ENCODE measurements around the gene STEAP1.

Gene STEAP1

DNA sequence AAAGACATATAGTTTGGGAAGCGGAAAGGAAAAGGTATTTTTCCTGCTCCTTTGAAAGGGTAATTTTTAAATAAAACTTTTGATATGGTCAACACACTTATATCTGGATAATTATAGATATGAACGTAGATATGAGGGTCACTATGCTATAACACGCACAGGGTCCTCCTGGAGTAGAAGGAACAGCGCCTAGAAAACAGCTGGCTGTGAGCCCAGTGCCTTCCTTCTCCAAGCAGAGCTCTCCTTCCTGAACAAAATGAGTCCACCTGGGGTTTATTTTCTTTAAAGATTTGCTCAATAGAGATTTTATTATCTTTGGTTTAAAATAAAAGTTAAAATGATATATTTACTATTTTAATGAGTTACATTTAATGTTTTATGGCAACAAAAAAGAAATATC, 13.1 kb downstream of the STEAP1 start:
- H3K36me3 ChIP-seq (ENCODE audit: insufficient read depth, low read length) = no peaks in the 10 kb centered on the region

GRCh38 chr7:90169891-90170290, 15.6 kb downstream of the STEAP1 start:
- Histone ChIP-seq H3K4me2 (ENCODE audit: low read length) (no peak overlapping the region), H3K79me2 (ENCODE audit: insufficient read depth, low read length) (no peaks in the 10 kb centered on the region), H3K9ac (ENCODE audit: low read length) (no peak overlapping the region), H3K27me3 (ENCODE audit: insufficient read depth, low read length) (no peaks in the 10 kb centered on the region), H2AFZ (ENCODE audit: low read length) (no peak overlapping the region), H3K9me2 (ENCODE audit: low read depth, low read length) (no peaks in the 10 kb centered on the region; the same call in 1 of the 2 replicates), H3K4me3 (ENCODE audit: low read depth, low read length, poor library complexity, severe bottlenecking) (no peak overlapping the region), H3K36me3 (ENCODE audit: insufficient read depth, low read length) (no peaks in the 10 kb centered on the region), H3K4me1 (ENCODE audit: insufficient read depth, low read length, severe bottlenecking) (no peaks in the 10 kb centered on the region), H3F3A (ENCODE audit: insufficient read depth, low read length) (no peaks in the 10 kb centered on the region), H4K20me1 (ENCODE audit: insufficient read depth, low read length) (no peaks in the 10 kb centered on the region), H3K27ac (ENCODE audit: low read depth, low read length, poor library complexity, severe bottlenecking) (no peak overlapping the region), H3K9me3 (ENCODE audit: low read length) (no peaks in the 10 kb centered on the region)
- TF ChIP-seq, protein P1, sequence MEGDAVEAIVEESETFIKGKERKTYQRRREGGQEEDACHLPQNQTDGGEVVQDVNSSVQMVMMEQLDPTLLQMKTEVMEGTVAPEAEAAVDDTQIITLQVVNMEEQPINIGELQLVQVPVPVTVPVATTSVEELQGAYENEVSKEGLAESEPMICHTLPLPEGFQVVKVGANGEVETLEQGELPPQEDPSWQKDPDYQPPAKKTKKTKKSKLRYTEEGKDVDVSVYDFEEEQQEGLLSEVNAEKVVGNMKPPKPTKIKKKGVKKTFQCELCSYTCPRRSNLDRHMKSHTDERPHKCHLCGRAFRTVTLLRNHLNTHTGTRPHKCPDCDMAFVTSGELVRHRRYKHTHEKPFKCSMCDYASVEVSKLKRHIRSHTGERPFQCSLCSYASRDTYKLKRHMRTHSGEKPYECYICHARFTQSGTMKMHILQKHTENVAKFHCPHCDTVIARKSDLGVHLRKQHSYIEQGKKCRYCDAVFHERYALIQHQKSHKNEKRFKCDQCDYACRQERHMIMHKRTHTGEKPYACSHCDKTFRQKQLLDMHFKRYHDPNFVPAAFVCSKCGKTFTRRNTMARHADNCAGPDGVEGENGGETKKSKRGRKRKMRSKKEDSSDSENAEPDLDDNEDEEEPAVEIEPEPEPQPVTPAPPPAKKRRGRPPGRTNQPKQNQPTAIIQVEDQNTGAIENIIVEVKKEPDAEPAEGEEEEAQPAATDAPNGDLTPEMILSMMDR (IDR thresholded peaks at IDR 0.05; ENCODE audit: low read length) = no peak
- no peak for TF ChIP-seq EZH2 (IDR thresholded peaks at IDR 0.05; ENCODE audit: borderline replicate concordance, low read length)

More for the DNA sequence above, 13.1 kb downstream of the STEAP1 start:
- H3K27me3 ChIP-seq (ENCODE audit: insufficient read depth, low read length) = no peaks in the 10 kb centered on the region
- no peak overlapping the region for H3K4me3 ChIP-seq (ENCODE audit: low read depth, low read length, poor library complexity, severe bottlenecking)
- H3K4me2 ChIP-seq (ENCODE audit: low read length) = no peak overlapping the region
- no peaks in the 10 kb centered on the region for H3K79me2 ChIP-seq (ENCODE audit: insufficient read depth, low read length)
- no peaks in the 10 kb centered on the region for H3F3A ChIP-seq (ENCODE audit: insufficient read depth, low read length)
- no peaks in the 10 kb centered on the region; the same call in 1 of the 2 replicates for H3K9me2 ChIP-seq (ENCODE audit: low read depth, low read length)
- TF ChIP-seq, protein P1 (IDR thresholded peaks at IDR 0.05; ENCODE audit: low read length) = no peak
- no peak for TF ChIP-seq EZH2 (IDR thresholded peaks at IDR 0.05; ENCODE audit: borderline replicate concordance, low read length)
- H3K27ac ChIP-seq (ENCODE audit: low read depth, low read length, poor library complexity, severe bottlenecking) = no peak overlapping the region
- H4K20me1 ChIP-seq (ENCODE audit: insufficient read depth, low read length) = no peaks in the 10 kb centered on the region
- no peak overlapping the region for H2AFZ ChIP-seq (ENCODE audit: low read length)
- no peaks in the 10 kb centered on the region for H3K4me1 ChIP-seq (ENCODE audit: insufficient read depth, low read length, severe bottlenecking)
- H3K9ac ChIP-seq (ENCODE audit: low read length) = no peak overlapping the region
- H3K9me3 ChIP-seq (ENCODE audit: low read length) = no peaks in the 10 kb centered on the region

DNA sequence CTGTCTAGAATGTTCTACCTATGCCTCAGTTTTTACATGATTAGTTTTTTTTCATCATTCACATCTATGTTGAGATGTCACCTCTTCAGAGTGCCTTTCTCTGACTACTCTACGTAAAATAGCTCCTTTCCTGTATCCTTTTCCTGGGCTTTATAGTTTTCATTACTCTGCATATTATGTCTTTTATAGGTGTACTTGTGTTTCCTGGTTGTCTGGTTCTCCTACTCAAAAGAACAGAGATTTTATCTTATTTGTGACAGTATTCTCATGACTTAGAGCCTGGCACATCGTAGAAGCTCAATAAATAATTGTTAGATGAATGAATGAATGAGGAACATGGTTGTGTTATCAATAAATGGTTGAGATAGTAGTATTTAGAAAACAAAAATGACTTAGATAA, 17.9 kb downstream of the STEAP1 start:
- no peaks in the 10 kb centered on the region for H4K20me1 ChIP-seq (ENCODE audit: insufficient read depth, low read length)
- no peaks in the 10 kb centered on the region for H3K4me1 ChIP-seq (ENCODE audit: insufficient read depth, low read length, severe bottlenecking)
- no peak overlapping the region for H3K27ac ChIP-seq (ENCODE audit: low read depth, low read length, poor library complexity, severe bottlenecking)
- H3K9me2 ChIP-seq (ENCODE audit: low read depth, low read length) = no peaks in the 10 kb centered on the region; the same call in 1 of the 2 replicates
- 0 out of 2 replicates have a peak, but pooled peaks cover 3% of the 10 kb centered on the region for H3K9me3 ChIP-seq (ENCODE audit: low read length)
- no peak overlapping the region for H3K4me2 ChIP-seq (ENCODE audit: low read length)
- TF ChIP-seq, protein P1 (IDR thresholded peaks at IDR 0.05; ENCODE audit: low read length) = no peak
- no peak overlapping the region for H2AFZ ChIP-seq (ENCODE audit: low read length)
- H3F3A ChIP-seq (ENCODE audit: insufficient read depth, low read length) = no peaks in the 10 kb centered on the region
- H3K9ac ChIP-seq (ENCODE audit: low read length) = no peak overlapping the region
- H3K27me3 ChIP-seq (ENCODE audit: insufficient read depth, low read length) = no peaks in the 10 kb centered on the region
- H3K79me2 ChIP-seq (ENCODE audit: insufficient read depth, low read length) = no peaks in the 10 kb centered on the region
- H3K36me3 ChIP-seq (ENCODE audit: insufficient read depth, low read length) = no peaks in the 10 kb centered on the region
- no peak overlapping the region for H3K4me3 ChIP-seq (ENCODE audit: low read depth, low read length, poor library complexity, severe bottlenecking)

Measured in OCI-LY1 (cell line).